GM10266 (cell line): ENCODE data around the gene CRB1.

ENCODE experiments used
- DNase-seq: peaks from one replicate; pipeline ENCODE4 v3.0.0; 2012; ENCODE audit errors: extremely low spot score
- TF ChIP-seq, protein P1 (sequence below): IDR thresholded peaks from 2 replicates; pipeline ENCODE4 v1.5.1; 2012; ENCODE audit warnings: mild to moderate bottlenecking, low read depth; ENCODE audit not compliant: control insufficient read depth, insufficient read depth; ENCODE audit errors: missing control alignments

CRB1 gene

DNA sequence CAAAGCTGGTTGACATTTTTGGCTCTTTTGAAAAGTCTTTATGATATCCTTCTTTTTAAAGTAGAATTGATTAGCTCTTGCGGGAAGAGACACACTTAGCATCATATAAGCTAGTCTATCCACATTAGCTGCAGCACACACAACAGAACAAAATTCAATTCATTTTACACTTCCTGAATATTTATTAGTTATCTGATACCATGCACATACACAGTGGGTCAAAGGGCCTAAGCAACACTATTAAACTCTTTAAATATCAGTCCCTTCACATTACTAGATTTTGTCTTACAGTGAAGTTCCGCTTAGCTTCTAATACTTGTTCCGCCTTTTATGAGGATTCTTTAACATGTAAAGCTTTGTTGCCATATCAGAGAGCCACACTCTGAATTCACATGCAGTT is 169.5 kb downstream of the CRB1 start:
- TF ChIP-seq, protein P1, sequence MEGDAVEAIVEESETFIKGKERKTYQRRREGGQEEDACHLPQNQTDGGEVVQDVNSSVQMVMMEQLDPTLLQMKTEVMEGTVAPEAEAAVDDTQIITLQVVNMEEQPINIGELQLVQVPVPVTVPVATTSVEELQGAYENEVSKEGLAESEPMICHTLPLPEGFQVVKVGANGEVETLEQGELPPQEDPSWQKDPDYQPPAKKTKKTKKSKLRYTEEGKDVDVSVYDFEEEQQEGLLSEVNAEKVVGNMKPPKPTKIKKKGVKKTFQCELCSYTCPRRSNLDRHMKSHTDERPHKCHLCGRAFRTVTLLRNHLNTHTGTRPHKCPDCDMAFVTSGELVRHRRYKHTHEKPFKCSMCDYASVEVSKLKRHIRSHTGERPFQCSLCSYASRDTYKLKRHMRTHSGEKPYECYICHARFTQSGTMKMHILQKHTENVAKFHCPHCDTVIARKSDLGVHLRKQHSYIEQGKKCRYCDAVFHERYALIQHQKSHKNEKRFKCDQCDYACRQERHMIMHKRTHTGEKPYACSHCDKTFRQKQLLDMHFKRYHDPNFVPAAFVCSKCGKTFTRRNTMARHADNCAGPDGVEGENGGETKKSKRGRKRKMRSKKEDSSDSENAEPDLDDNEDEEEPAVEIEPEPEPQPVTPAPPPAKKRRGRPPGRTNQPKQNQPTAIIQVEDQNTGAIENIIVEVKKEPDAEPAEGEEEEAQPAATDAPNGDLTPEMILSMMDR: no peak
- DNase-seq: no peak

DNA sequence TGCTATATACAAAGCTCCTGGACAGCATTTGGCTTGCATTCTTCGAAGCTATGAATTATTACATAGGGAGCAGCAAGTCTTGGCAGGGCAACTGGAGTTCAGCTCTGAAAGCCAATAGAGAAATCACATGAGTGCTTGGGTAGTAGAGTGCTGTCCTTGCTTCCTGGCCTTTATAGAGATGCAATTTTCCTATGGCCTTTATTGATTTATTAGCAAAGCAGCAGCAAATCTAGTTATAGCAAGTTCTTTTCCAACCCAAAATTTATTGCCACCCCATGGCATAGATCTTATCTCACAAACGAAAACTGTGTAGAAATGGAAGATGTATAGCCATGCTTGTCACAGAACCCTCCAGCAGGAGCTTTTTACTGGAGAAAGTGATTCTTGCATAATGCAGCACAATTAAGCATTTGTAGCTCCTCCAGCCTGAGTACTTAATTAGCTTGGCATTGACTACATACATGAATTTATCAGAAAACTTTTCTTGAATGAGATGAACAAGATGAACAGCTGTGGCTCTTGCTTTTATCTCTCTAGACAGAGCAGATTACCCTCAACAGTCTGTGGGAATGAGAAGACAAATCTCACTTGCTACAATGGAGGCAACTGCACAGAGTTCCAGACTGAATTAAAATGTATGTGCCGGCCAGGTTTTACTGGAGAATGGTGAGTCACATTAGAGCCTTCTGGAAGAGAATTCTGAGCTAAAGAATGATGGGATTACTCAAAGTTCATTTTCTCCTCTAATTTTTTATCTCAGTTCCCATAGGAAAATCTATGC is 170.1 kb downstream of the CRB1 start:
- TF ChIP-seq, protein P1: no peak
- no peak for DNase-seq

DNA sequence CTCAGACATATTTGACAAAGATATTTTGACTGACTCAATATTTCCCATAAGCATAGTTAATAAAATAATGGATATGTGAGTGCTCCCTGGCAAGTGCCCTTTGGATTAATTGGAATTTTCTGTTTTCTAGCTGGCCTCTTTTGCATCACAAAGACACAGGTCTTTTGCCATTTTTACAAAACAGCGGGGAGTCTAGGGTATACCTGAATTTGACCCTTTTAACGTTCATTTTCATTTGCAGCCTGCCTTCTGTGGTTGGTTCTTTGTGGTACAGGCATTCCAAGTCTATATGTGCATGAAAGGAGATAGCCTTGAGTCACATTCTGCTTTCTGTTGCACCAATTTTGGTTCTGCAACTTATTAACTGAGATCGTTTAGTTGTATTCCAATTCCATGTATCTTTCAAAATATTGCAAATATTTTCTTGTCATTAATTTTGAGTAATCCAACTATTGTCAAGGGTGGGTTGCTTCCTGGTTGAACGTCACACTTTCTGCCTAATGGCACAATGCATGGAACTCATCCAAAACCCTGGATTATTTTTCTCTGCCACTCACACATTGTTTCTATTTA is 171.7 kb downstream of the CRB1 start:
- DNase-seq: no peak
- TF ChIP-seq, protein P1: no peak

DNA sequence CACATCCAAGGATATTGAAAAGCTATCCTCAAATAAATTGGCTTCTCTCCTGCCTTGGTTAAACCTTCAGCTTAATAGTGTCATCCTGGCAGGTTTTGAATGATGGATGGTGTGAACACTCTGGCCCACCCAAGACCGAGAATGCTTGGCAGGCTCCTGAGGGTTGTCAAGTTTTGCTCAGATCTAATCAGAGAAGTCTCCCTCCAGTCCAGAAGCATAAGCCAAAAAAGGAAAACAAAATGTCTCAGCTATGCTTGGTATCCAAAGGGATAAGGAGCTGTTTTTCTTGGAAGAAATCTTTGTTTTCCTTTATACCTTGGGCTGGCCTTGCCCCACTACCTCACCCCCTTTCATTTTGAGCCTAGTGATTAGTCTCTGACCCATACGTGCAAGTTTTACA is 172.7 kb downstream of the CRB1 start:
- TF ChIP-seq, protein P1: no peak
- DNase-seq: no peak

- DNase-seq: no peak
Observed at GRCh38 chr1:197441999-197442414, 174.0 kb downstream of the CRB1 start.

DNA sequence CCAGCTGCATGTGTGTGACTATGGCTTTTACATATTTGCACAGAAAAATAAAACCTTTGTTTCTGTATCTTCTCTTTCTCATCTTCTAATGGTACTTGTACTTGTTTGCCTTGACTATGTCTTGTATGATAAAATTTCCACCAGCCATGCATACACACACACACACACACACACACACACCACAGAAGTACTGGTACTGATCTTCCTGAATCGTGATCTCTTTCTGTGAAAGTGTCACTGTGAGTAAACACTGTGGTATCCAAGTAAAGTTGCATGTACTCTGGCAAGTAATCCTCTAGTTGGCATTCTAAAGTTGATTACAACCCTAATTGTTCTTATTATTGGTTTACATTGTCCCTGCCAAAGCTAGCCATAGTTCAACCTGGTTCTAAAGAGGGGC is 176.7 kb downstream of the CRB1 start:
- TF ChIP-seq, protein P1: no peak
- DNase-seq: no peak

More at GRCh38 chr1:197441999-197442414, 174.0 kb downstream of the CRB1 start:
- TF ChIP-seq, protein P1: no peak

- TF ChIP-seq, protein P1: no peak
- no peak for DNase-seq
Observed at GRCh38 chr1:197448121-197448779, 180.2 kb downstream of the CRB1 start.
